ENCODE results near the gene CCDC188. TPM values are rescaled to one million over a fixed set of nuclear protein-coding genes. Genes with fewer than 3 reads are reported as not detected.

CCDC188 gene
- polyA plus RNA-seq, 1 experiment, result 6.5 TPM

GRCh38 chr22:20133930-20134549 is 16.8 kb downstream of the CCDC188 start:
- Histone ChIP-seq H3K4me3 (ENCODE audit: low read depth, low read length) (no peak overlapping the region), H3K36me3 (ENCODE audit: control insufficient read depth, insufficient read depth, low read length) (peaks cover 1% of the 10 kb centered on the region), H3K27me3 (ENCODE audit: control insufficient read depth, insufficient read depth, low read length) (no peaks in the 10 kb centered on the region)
- TF ChIP-seq CTCF (IDR thresholded peaks at IDR 0.05; ENCODE audit: insufficient read depth, low read depth, low read length), result no peak
- ChIA-PET CTCF (no interaction called here), POLR2A (no interaction called here)
- no peak for DNase-seq (ENCODE audit: low read depth)

- no peak for TF ChIP-seq CTCF (IDR thresholded peaks at IDR 0.05; ENCODE audit: insufficient read depth, low read depth, low read length)
- DNase-seq (ENCODE audit: low read depth), result no peak
- peak overlapping the region; percentile 91 for H3K4me3 ChIP-seq (ENCODE audit: low read depth, low read length)
- CTCF ChIA-PET, result interaction anchor here (0.6 kb wide), 1 partner anchor 163 kb away, joined by 3 read pairs; no protein-coding TSS in a partner anchor
- H3K27me3 ChIP-seq (ENCODE audit: control insufficient read depth, insufficient read depth, low read length), result no peaks in the 10 kb centered on the region
- POLR2A ChIA-PET, result interaction anchor here (0.5 kb wide), 1 partner anchor 15 kb away, joined by 3 read pairs; no protein-coding TSS in a partner anchor
- peaks cover 1% of the 10 kb centered on the region; the same call in 1 of the 2 replicates for H3K36me3 ChIP-seq (ENCODE audit: control insufficient read depth, insufficient read depth, low read length)
These were observed 18.1 kb downstream of the CCDC188 start for GRCh38 chr22:20132686-20133246.

- TF ChIP-seq CTCF (IDR thresholded peaks at IDR 0.05; ENCODE audit: insufficient read depth, low read depth, low read length), result no peak
- ChIA-PET POLR2A (interaction anchor here (0.5 kb wide), 1 partner anchor 14 kb away, joined by 3 read pairs; no protein-coding TSS in a partner anchor), CTCF (no interaction called here)
- Histone ChIP-seq H3K36me3 (ENCODE audit: control insufficient read depth, insufficient read depth, low read length) (peaks cover 4% of the 10 kb centered on the region), H3K27me3 (ENCODE audit: control insufficient read depth, insufficient read depth, low read length) (no peaks in the 10 kb centered on the region), H3K4me3 (ENCODE audit: low read depth, low read length) (peak overlapping the region; percentile 91)
- DNase-seq (ENCODE audit: low read depth), result no peak
These were observed 18.8 kb downstream of the CCDC188 start for GRCh38 chr22:20131859-20132685.

- DNase-seq (ENCODE audit: low read depth), result no peak
These were observed 19.3 kb downstream of the CCDC188 start, which contains the start of gene ZDHHC8 for GRCh38 chr22:20131597-20131858. ZDHHC8 (plus strand) TSS chr22:20131804; CDS start chr22:20131948, 144 bp downstream.

More at GRCh38 chr22:20131597-20131858, 19.3 kb downstream of the CCDC188 start, which contains the start of gene ZDHHC8:
- TF ChIP-seq CTCF (IDR thresholded peaks at IDR 0.05; ENCODE audit: insufficient read depth, low read depth, low read length), result no peak
- ChIA-PET POLR2A (no interaction called here), CTCF (no interaction called here)
- Histone ChIP-seq H3K27me3 (ENCODE audit: control insufficient read depth, insufficient read depth, low read length) (no peaks in the 10 kb centered on the region), H3K4me3 (ENCODE audit: low read depth, low read length) (peak within 1 kb of the TSS; percentile 91), H3K36me3 (ENCODE audit: control insufficient read depth, insufficient read depth, low read length) (peaks cover 6% of the 10 kb centered on the region)

Measured in BJ (cell line).